ENCODE measurements around the gene WTIP. TPM values are rescaled to one million over a fixed set of nuclear protein-coding genes. Genes with fewer than 3 reads are reported as not detected.

The WTIP gene
- total RNA-seq, 4 donors from 2014 or later: 1.6 to 8.1 (median 2.9) TPM

DNA sequence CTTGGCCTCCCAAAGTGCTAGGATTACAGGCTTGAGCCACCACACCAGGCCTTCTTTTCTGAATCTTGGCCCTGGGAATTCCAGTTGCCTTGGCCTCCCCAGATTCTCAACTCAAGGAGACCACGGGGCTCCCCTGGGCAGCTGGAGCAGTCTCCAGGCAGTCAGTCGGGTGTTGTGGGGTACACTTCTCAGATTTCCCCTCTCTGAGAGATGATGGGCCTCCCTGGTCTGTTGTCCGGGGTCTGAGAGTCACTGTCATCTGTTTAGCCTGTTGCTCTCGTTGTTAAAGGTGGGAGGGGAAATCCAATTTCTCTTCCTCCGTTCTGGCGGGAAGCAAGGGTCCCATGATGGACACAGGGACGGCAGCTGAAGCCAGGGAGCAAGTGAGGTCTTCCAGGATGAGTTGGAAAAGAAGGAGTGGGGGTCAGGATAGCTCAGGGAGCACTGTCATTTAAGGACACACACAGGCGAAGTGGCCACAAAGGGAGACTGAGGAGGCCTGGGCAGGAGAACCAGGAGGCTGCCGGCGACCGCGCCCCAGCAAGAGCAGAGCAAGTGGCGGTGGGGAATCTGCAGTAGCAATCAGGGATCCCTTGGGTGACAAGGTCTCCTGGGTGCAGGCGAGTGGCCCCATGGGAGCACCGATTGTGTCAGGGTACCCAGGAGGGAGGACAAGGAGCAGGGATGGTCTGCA is 15.7 kb downstream of the WTIP start:
- Histone ChIP-seq H3K27ac (no peak overlapping the region), H3K4me3 (no peak overlapping the region), H3K36me3 (peaks cover 0 to 25% of the 10 kb centered on the region in 2 donors), H3K4me1 (peaks cover 3 to 5% of the 10 kb centered on the region in 2 donors), H3K9me3 (no peaks in the 10 kb centered on the region), H3K27me3 (no peaks in the 10 kb centered on the region)
- DNase-seq (no peak), ATAC-seq (no peak)
- no peak for TF ChIP-seq POLR2A (IDR thresholded peaks at IDR 0.05)
- TF ChIP-seq, protein P1, sequence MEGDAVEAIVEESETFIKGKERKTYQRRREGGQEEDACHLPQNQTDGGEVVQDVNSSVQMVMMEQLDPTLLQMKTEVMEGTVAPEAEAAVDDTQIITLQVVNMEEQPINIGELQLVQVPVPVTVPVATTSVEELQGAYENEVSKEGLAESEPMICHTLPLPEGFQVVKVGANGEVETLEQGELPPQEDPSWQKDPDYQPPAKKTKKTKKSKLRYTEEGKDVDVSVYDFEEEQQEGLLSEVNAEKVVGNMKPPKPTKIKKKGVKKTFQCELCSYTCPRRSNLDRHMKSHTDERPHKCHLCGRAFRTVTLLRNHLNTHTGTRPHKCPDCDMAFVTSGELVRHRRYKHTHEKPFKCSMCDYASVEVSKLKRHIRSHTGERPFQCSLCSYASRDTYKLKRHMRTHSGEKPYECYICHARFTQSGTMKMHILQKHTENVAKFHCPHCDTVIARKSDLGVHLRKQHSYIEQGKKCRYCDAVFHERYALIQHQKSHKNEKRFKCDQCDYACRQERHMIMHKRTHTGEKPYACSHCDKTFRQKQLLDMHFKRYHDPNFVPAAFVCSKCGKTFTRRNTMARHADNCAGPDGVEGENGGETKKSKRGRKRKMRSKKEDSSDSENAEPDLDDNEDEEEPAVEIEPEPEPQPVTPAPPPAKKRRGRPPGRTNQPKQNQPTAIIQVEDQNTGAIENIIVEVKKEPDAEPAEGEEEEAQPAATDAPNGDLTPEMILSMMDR (IDR thresholded peaks at IDR 0.05 in 4 of 5, conservative IDR thresholded peaks at IDR 0.05 in 1 of 5): no peak
- intact Hi-C loops (cut with DNase I; ENCODE audit: low total_unique reads) (no loop called here), in situ Hi-C loops (cut with MboI; ENCODE audit: low sequenced_read_pairs in 4 of 4) (loop anchor here in 1 of 4 donors (10.0 kb wide), 1 partner anchor 218 kb away; no protein-coding TSS in a partner anchor)

DNA sequence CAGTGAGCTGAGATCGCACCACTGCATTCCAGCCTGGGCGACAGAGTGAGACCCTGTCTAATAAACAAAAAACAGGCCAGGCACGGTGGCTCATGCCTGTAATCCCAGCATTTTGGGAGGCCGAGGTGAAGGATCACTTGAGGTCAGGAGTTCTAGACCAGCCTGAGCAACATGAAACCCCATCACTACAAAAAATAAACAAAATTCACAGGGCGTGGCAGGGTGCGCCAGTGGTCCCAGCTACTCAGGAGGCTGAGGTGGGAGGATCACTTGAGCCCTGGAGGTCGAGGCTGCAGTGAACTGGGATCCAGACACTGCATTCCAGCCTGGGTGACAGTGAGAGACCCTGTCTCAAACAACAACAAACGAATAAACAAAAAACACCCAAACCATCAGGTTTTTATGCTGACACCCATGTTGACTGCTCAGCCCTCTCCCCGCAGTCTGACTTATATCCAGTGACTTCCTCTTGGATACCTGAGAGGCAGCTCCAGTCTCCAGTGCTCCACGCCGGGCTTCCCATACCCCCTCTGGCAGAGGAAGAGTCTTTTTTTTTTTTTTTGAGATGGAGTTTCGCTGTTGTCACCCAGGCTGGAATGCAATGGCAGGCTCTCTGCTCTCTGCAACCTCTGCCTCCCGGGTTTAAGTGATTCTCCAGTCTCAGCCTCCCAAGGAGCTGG is 17.7 kb downstream of the WTIP start:
- no peaks in the 10 kb centered on the region for H3K27me3 ChIP-seq
- TF ChIP-seq POLR2A (IDR thresholded peaks at IDR 0.05): no peak
- TF ChIP-seq, protein P1 (IDR thresholded peaks at IDR 0.05 in 4 of 5, conservative IDR thresholded peaks at IDR 0.05 in 1 of 5): no peak
- ATAC-seq (no peak), DNase-seq (no peak)
- H3K4me3 ChIP-seq: no peak overlapping the region
- in situ Hi-C loops (cut with MboI; ENCODE audit: low sequenced_read_pairs in 4 of 4) (loop anchor here in 1 of 4 donors (10.0 kb wide), 1 partner anchor 216 kb away; no protein-coding TSS in a partner anchor), intact Hi-C loops (cut with DNase I; ENCODE audit: low total_unique reads) (no loop called here)
- H3K4me1 ChIP-seq: peaks cover 3 to 9% of the 10 kb centered on the region in 2 donors
- H3K9me3 ChIP-seq: no peaks in the 10 kb centered on the region
- no peak overlapping the region for H3K27ac ChIP-seq
- peaks cover 0 to 14% of the 10 kb centered on the region in 2 donors for H3K36me3 ChIP-seq

DNA sequence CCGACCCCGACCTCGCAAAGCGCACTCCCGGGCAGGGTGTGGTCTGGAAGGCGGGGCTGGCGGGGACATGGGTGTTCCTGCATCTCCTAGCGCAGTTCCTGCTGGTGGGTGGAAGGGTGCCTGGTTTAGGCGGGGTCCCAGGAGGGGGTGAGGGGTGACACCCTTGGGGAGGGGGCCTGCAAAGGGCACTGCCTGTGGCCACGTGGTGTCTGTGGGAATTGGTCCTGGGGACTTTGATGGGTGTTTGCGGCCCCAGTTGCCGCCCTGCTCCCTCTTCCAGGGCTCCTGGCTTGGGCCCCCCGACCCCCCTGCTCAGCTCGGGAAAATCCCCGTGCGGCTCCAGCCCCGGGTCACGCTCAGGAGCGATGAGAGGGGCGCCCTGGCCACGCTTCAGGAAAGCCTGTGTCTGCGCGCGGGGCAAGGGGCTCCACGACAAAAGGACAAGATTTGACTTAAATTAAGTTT is 19.1 kb downstream of the WTIP start:
- Histone ChIP-seq H3K9me3 (no peaks in the 10 kb centered on the region), H3K27me3 (no peaks in the 10 kb centered on the region), H3K36me3 (no peaks in the 10 kb centered on the region), H3K4me3 (no peak overlapping the region), H3K27ac (peak overlapping the region in 3 of 4 donors; percentile 22 to 52 (median 51)), H3K4me1 (peaks cover 3 to 9% of the 10 kb centered on the region in 2 donors)
- ATAC-seq (no peak), DNase-seq (no peak)
- in situ Hi-C loops (cut with MboI; ENCODE audit: low sequenced_read_pairs in 4 of 4): loop anchor here in 2 of 4 donors (10.0 to 25.0 kb wide), 2 partner anchors 212 to 214 kb away; no protein-coding TSS in a partner anchor
- TF ChIP-seq POLR2A (IDR thresholded peaks at IDR 0.05): no peak
- TF ChIP-seq, protein P1 (IDR thresholded peaks at IDR 0.05 in 4 of 5, conservative IDR thresholded peaks at IDR 0.05 in 1 of 5): no peak
- intact Hi-C loops (cut with DNase I; ENCODE audit: low total_unique reads): loop anchor here (1.0 to 5.0 kb wide), 5 partner anchors 33 to 212 kb away; partner anchors contain the start of genes PDCD2L and UBA2

DNA sequence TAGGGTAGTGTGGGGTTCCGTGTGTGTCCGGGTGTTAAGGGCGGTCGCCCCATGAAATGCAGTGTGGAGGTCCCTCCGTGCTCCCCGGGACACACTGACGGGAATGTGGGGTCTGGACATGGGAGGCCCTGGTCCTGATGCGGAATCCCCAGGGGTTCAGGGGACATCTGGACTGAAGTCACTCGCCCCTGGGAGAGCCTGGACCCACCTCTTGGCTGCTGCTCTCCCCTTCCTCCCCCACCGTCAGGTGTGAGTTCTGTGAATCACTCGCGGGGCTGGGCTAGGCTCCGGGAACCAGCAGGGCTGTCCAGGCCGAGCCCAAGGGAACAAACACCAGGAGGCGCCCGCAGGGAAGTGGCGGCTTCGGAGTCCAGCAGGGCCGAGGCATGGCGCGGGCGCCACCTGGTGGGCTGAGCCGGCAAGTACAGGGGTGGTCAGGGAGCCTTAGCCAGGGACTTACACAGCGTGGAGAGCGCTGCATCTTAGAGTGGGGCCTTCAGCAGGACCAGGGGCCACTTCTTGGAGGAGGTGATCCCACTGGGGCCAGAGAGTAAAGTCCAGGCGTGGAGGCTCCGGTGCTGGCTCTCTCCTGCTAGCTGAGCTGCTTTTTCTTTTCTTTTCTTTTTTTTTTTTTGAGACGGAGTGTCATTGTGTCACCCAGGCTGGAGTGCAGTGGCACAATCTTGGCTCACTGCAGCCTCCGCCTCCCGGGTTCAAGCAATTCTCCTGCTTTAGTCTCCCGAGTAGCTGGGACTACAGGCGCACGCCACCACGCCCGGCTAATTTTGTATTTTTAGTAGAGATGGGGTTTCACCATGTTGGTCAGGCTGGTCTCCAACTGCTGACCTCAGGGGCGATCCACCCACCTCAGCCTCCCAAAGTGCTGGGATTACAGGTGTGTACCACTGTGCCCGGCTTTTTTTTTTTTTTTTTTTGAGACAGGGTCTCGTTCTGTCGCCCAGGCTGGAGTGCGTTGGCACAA is 20.1 kb downstream of the WTIP start:
- Histone ChIP-seq H3K27me3 (no peaks in the 10 kb centered on the region), H3K36me3 (no peaks in the 10 kb centered on the region), H3K27ac (peak overlapping the region; percentile 51 to 69 (median 56)), H3K4me1 (peaks cover 3 to 9% of the 10 kb centered on the region in 2 donors), H3K4me3 (no peak overlapping the region), H3K9me3 (no peaks in the 10 kb centered on the region)
- intact Hi-C loops (cut with DNase I; ENCODE audit: low total_unique reads): loop anchor here (1.0 to 5.0 kb wide), 5 partner anchors 34 to 211 kb away; partner anchors contain the start of genes PDCD2L and UBA2
- DNase-seq (peak; percentile 79 to 89), ATAC-seq (peak; percentile 95)
- TF ChIP-seq, protein P1 (IDR thresholded peaks at IDR 0.05 in 4 of 5, conservative IDR thresholded peaks at IDR 0.05 in 1 of 5): peak; percentile 96 to 100 (median 99)
- TF ChIP-seq POLR2A (IDR thresholded peaks at IDR 0.05): no peak
- in situ Hi-C loops (cut with MboI; ENCODE audit: low sequenced_read_pairs in 4 of 4): loop anchor here in 2 of 4 donors (10.0 to 25.0 kb wide), 2 partner anchors 211 to 213 kb away; no protein-coding TSS in a partner anchor

Measured in gastrocnemius medialis (tissue), 4 donors.